GDM1 (cell line): ENCODE data around the gene GUCD1.

Experiments used
- DNase-seq: peaks from one replicate; lab custom pipeline; 2025; lab: John Stamatoyannopoulos, UW

The GUCD1 gene

GRCh38 chr22:24503843-24504338, 51.0 kb downstream of the GUCD1 start:
- DNase-seq = no peak

GRCh38 chr22:24503137-24503842, 51.6 kb downstream of the GUCD1 start:
- peak; percentile 77 for DNase-seq

GRCh38 chr22:24502541-24502940, 52.4 kb downstream of the GUCD1 start:
- no peak for DNase-seq

GRCh38 chr22:24502034-24502433, 52.9 kb downstream of the GUCD1 start:
- DNase-seq = no peak

GRCh38 chr22:24501301-24502005, 53.5 kb downstream of the GUCD1 start:
- no peak for DNase-seq

GRCh38 chr22:24500277-24500820, 54.6 kb downstream of the GUCD1 start:
- no peak for DNase-seq

- DNase-seq = no peak
These were observed 55.1 kb downstream of the GUCD1 start for GRCh38 chr22:24499706-24500276.

GRCh38 chr22:24498824-24499223, 56.1 kb downstream of the GUCD1 start:
- no peak for DNase-seq

- no peak for DNase-seq
These were observed 57.1 kb downstream of the GUCD1 start for GRCh38 chr22:24497841-24498258.

GRCh38 chr22:24496661-24497060, 58.3 kb downstream of the GUCD1 start:
- no peak for DNase-seq

- no peak for DNase-seq
These were observed 58.7 kb downstream of the GUCD1 start for GRCh38 chr22:24496234-24496633.

GRCh38 chr22:24495365-24495675, 59.6 kb downstream of the GUCD1 start:
- DNase-seq = no peak

- DNase-seq = no peak
These were observed 60.2 kb downstream of the GUCD1 start, which contains the start of gene UPB1 for GRCh38 chr22:24494528-24495364. Gene UPB1, plus strand, starts transcription at chr22:24495332. Its CDS starts 72 bp downstream, at chr22:24495404.

- DNase-seq = no peak
These were observed 60.8 kb downstream of the GUCD1 start for GRCh38 chr22:24494167-24494527.

- DNase-seq = no peak
These were observed 62.5 kb downstream of the GUCD1 start for GRCh38 chr22:24492391-24492790.
